HEK293 (cell line): ENCODE data around the gene BRD1.

Source experiments
- CTCF ChIP-seq: fragments of 450-650 bp; formaldehyde crosslinking; IDR thresholded peaks from 2 replicates; pipeline ENCODE4 v1.5.1; 2016; ENCODE audit warnings: missing biosample characterization, missing genetic modification characterization
- IKZF3 ChIP-seq: fragments of 450-650 bp; IDR thresholded peaks from 2 replicates; pipeline ENCODE4 v1.5.0; 2018; ENCODE audit warnings: missing biosample characterization, mild to moderate bottlenecking, missing genetic modification characterization, moderate library complexity
- KLF9 ChIP-seq: fragments of 450-650 bp; formaldehyde crosslinking; IDR thresholded peaks from 2 replicates; pipeline ENCODE4 v1.5.1; 2016; ENCODE audit warnings: missing biosample characterization, missing genetic modification characterization, low read depth
- PBX3 ChIP-seq: sonication (generic); formaldehyde crosslinking; IDR thresholded peaks from 2 replicates; pipeline ENCODE4 v1.8.1; 2022; ENCODE audit warnings: mild to moderate bottlenecking, moderate library complexity, missing genetic modification reagents
- PRDM1 ChIP-seq: fragments of 450-650 bp; formaldehyde crosslinking; IDR thresholded peaks from 2 replicates; pipeline ENCODE4; 2016; ENCODE audit warnings: missing biosample characterization, missing genetic modification characterization
- PRDM10 ChIP-seq: fragments of 450-650 bp; formaldehyde crosslinking; IDR thresholded peaks from 2 replicates; pipeline ENCODE4 v1.5.1; 2016; ENCODE audit warnings: missing biosample characterization, missing genetic modification characterization
- YY1 ChIP-seq: fragments of 450-650 bp; formaldehyde crosslinking; IDR thresholded peaks from 2 replicates; pipeline ENCODE4 v1.5.1; 2018; ENCODE audit warnings: missing biosample characterization, missing genetic modification characterization
- ZNF324 ChIP-seq: fragments of 450-650 bp; formaldehyde crosslinking; IDR thresholded peaks from 2 replicates; pipeline ENCODE4 v1.5.1; 2016; ENCODE audit warnings: missing biosample characterization, missing genetic modification characterization
- ZNF366 ChIP-seq: fragments of 450-650 bp; formaldehyde crosslinking; conservative IDR thresholded peaks from 2 replicates; pipeline ENCODE4 v1.5.1; 2016; ENCODE audit warnings: missing biosample characterization, missing genetic modification characterization
- ZNF785 ChIP-seq: fragments of 450-650 bp; formaldehyde crosslinking; IDR thresholded peaks from 2 replicates; pipeline ENCODE4 v1.5.1; 2016; ENCODE audit warnings: missing biosample characterization, missing genetic modification characterization
- TF ChIP-seq, protein P1 (sequence below): fragments of 450-650 bp; formaldehyde crosslinking; IDR thresholded peaks from 2 replicates; pipeline ENCODE4 v1.5.1; 2016; ENCODE audit warnings: missing biosample characterization, missing genetic modification characterization
- TF ChIP-seq, protein P2 (sequence below): fragments of 450-650 bp; formaldehyde crosslinking; IDR thresholded peaks from 2 replicates; pipeline ENCODE4 v1.5.1; 2016; ENCODE audit warnings: missing biosample characterization, missing genetic modification characterization

DNA sequence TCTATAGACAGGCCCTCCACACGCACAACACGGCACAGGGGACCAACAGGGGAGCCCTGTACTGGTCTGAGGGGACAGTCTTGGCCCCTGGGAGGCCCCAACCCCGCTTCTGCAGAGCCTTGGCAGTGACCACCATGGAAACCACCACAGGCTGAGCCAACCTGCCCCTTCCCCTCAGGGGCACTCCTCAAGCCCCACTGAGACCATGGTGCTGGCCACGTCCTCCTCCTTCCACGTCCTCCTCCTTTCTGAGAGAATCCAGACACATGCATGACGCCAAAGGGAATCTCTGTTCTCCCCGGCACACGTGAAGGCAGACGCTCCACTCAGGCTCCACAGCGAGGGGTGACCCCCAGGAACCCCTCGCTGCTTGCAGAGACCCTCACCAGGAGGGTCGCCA, 2.7 kb downstream of the BRD1 start:
- TF ChIP-seq KLF9 (tag by site-specific recombination) = no peak
- TF ChIP-seq PBX3 (CRISPR knock-in tag) = no peak
- no peak for TF ChIP-seq CTCF (tag by site-specific recombination)
- TF ChIP-seq ZNF785 (tag by site-specific recombination) = no peak
- TF ChIP-seq IKZF3 (tag by site-specific recombination) = no peak
- TF ChIP-seq ZNF366 (tag by site-specific recombination) = no peak
- no peak for TF ChIP-seq YY1 (tag by site-specific recombination)
- no peak for TF ChIP-seq ZNF324 (tag by site-specific recombination)
- no peak for TF ChIP-seq PRDM1 (tag by site-specific recombination)
- TF ChIP-seq PRDM10 = no peak
- TF ChIP-seq, protein P1, sequence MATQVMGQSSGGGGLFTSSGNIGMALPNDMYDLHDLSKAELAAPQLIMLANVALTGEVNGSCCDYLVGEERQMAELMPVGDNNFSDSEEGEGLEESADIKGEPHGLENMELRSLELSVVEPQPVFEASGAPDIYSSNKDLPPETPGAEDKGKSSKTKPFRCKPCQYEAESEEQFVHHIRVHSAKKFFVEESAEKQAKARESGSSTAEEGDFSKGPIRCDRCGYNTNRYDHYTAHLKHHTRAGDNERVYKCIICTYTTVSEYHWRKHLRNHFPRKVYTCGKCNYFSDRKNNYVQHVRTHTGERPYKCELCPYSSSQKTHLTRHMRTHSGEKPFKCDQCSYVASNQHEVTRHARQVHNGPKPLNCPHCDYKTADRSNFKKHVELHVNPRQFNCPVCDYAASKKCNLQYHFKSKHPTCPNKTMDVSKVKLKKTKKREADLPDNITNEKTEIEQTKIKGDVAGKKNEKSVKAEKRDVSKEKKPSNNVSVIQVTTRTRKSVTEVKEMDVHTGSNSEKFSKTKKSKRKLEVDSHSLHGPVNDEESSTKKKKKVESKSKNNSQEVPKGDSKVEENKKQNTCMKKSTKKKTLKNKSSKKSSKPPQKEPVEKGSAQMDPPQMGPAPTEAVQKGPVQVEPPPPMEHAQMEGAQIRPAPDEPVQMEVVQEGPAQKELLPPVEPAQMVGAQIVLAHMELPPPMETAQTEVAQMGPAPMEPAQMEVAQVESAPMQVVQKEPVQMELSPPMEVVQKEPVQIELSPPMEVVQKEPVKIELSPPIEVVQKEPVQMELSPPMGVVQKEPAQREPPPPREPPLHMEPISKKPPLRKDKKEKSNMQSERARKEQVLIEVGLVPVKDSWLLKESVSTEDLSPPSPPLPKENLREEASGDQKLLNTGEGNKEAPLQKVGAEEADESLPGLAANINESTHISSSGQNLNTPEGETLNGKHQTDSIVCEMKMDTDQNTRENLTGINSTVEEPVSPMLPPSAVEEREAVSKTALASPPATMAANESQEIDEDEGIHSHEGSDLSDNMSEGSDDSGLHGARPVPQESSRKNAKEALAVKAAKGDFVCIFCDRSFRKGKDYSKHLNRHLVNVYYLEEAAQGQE (tag by site-specific recombination) = no peak
- TF ChIP-seq, protein P2, sequence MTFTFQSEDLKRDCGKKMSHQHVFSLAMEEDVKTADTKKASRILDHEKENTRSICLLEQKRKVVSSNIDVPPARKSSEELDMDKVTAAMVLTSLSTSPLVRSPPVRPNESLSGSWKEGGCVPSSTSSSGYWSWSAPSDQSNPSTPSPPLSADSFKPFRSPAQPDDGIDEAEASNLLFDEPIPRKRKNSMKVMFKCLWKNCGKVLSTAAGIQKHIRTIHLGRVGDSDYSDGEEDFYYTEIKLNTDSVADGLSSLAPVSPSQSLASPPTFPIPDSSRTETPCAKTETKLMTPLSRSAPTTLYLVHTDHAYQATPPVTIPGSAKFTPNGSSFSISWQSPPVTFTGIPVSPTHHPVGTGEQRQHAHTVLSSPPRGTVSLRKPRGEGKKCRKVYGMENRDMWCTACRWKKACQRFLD = no peak
